ENCODE data around the gene PLS3. TPM values are rescaled to one million over a fixed set of nuclear protein-coding genes. Genes with fewer than 3 reads are reported as not detected.

Gene PLS3
- total and polyA plus RNA-seq, 4 donors = 241 to 708 (median 430) TPM

DNA sequence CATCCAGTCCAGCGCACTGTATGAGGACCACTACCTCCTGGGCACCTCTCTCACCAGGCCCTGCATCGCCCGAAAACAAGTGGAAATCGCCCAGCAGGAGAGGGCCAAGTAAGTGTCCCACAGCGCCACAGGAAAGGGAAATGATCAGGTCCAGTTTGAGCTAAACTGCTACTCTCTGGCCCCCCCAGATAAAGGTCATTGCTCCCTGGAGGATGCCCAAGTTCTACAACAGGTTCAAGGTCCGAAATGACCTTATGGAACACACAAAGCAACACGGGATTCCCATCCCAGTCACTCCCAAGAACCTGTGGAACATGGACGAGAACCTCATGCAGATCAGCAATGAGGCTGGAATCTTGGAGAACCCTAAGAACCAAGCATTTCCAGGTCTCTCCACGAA lies 104.1 kb downstream of the PLS3 start:
- no peaks in the 10 kb centered on the region for H3K4me1 ChIP-seq (ENCODE audit: control insufficient read depth in 1 of 2, insufficient read depth in 2 of 2, low read length in 2 of 2)
- intact Hi-C loops (cut with DNase I) = no loop called here
- no peak overlapping the region for H3K27ac ChIP-seq (ENCODE audit: low read depth in 1 of 2, low read length in 2 of 2)
- DNase-seq (no peak), ATAC-seq (ENCODE audit: low FRiP score) (no peak)
- H3K9me3 ChIP-seq (ENCODE audit: control insufficient read depth, low read length) = no peaks in the 10 kb centered on the region
- no peak overlapping the region for H3K4me3 ChIP-seq (ENCODE audit: low read length in 2 of 2)
- WGBS, 2 donors = 89 to 96% methylated on average over 9 of the region's 9 CpGs
- H3K27me3 ChIP-seq (ENCODE audit: control insufficient read depth in 1 of 2, insufficient read depth in 2 of 2, low read length in 1 of 2) = no peaks in the 10 kb centered on the region
- no peaks in the 10 kb centered on the region for H3K36me3 ChIP-seq (ENCODE audit: control insufficient read depth in 1 of 2, insufficient read depth in 2 of 2, low read length in 1 of 2)

DNA sequence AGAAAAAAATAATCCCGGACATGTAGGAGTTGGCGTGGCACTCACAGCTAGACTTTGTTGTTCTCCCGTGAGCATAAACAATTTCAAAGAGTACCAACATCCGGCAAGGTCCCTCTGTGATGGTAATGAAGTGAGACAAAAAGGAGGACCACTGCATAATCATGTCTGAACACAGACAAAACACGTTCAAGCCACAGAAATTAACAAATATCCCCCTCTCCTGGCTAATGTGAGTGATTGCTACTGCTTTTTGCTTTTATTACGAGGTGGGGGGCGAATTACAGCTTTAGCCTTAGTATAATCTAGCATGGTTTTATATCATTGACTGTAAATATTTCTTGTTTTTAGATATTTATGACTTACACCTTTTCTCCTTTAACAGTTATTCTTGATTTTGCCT lies 118.5 kb downstream of the PLS3 start:
- Histone ChIP-seq H3K27ac (ENCODE audit: low read depth in 1 of 2, low read length in 2 of 2) (no peak overlapping the region), H3K4me1 (ENCODE audit: control insufficient read depth in 1 of 2, insufficient read depth in 2 of 2, low read length in 2 of 2) (no peaks in the 10 kb centered on the region), H3K9me3 (ENCODE audit: control insufficient read depth, low read length) (no peaks in the 10 kb centered on the region), H3K36me3 (ENCODE audit: control insufficient read depth in 1 of 2, insufficient read depth in 2 of 2, low read length in 1 of 2) (no peaks in the 10 kb centered on the region), H3K27me3 (ENCODE audit: control insufficient read depth in 1 of 2, insufficient read depth in 2 of 2, low read length in 1 of 2) (no peaks in the 10 kb centered on the region), H3K4me3 (ENCODE audit: low read length in 2 of 2) (no peak overlapping the region)
- intact Hi-C loops (cut with DNase I) = loop anchor here in 1 of 2 donors (5.0 kb wide), 1 partner anchor 347 kb away; no protein-coding TSS in a partner anchor
- WGBS, 2 donors = 5 to 7% methylated on average over 7 of the region's 7 CpGs
- DNase-seq (no peak), ATAC-seq (ENCODE audit: low FRiP score) (no peak)

DNA sequence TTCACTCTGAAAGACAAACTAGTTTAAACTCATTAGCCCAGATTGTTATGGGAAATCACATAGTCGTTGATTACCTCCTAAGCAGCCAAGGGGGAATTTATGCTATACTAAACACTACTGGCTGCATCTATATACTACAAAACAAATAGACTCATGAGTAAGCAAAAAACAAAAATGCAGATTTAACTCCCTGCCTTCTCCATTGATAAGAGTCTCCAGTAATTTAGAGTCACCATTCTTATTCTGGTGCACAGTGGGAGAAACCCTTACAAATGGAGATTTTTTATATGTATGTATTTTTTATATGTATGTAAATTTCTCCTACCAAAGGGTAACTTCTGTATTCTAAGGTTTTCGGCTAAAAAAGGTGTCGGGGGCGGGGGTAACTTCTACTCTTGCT lies 126.6 kb downstream of the PLS3 start:
- Histone ChIP-seq H3K27ac (ENCODE audit: low read depth in 1 of 2, low read length in 2 of 2) (no peak overlapping the region), H3K4me1 (ENCODE audit: control insufficient read depth in 1 of 2, insufficient read depth in 2 of 2, low read length in 2 of 2) (no peaks in the 10 kb centered on the region), H3K36me3 (ENCODE audit: control insufficient read depth in 1 of 2, insufficient read depth in 2 of 2, low read length in 1 of 2) (no peaks in the 10 kb centered on the region), H3K27me3 (ENCODE audit: control insufficient read depth in 1 of 2, insufficient read depth in 2 of 2, low read length in 1 of 2) (no peaks in the 10 kb centered on the region), H3K4me3 (ENCODE audit: low read length in 2 of 2) (no peak overlapping the region), H3K9me3 (ENCODE audit: control insufficient read depth, low read length) (no peaks in the 10 kb centered on the region)
- no peak for DNase-seq
- no peak for ATAC-seq (ENCODE audit: low FRiP score)
- intact Hi-C loops (cut with DNase I) = no loop called here
- 63 to 85% methylated on average over 4 of the region's 4 CpGs for WGBS, 2 donors

DNA sequence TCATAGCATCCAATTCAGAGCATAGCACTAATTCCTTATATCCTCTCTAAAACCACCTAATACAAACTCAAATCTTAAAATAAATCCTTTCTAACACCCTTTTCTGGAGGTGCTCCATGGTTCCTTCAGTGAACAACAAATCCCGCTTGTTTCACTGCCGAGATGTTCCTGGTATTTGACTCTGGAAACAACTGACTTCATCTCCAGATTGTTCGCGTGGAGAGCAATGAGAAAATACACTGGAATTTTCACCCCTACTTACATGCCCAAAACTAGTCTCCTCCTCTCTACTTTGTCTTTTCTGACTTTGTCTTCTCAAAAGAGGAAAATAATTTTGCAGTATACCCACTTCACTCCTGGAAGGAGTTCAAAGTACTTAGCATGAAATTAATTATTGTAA lies 129.0 kb downstream of the PLS3 start:
- DNase-seq = no peak
- no peaks in the 10 kb centered on the region for H3K27me3 ChIP-seq (ENCODE audit: control insufficient read depth in 1 of 2, insufficient read depth in 2 of 2, low read length in 1 of 2)
- no peaks in the 10 kb centered on the region for H3K9me3 ChIP-seq (ENCODE audit: control insufficient read depth, low read length)
- H3K27ac ChIP-seq (ENCODE audit: low read depth in 1 of 2, low read length in 2 of 2) = peak overlapping the region in 1 of 2 donors; percentile 36
- peak; percentile 50 for ATAC-seq (ENCODE audit: low FRiP score)
- no peaks in the 10 kb centered on the region for H3K36me3 ChIP-seq (ENCODE audit: control insufficient read depth in 1 of 2, insufficient read depth in 2 of 2, low read length in 1 of 2)
- H3K4me3 ChIP-seq (ENCODE audit: low read length in 2 of 2) = no peak overlapping the region
- intact Hi-C loops (cut with DNase I) = loop anchor here in 1 of 2 donors (5.0 kb wide), 1 partner anchor 363 kb away; no protein-coding TSS in a partner anchor
- H3K4me1 ChIP-seq (ENCODE audit: control insufficient read depth in 1 of 2, insufficient read depth in 2 of 2, low read length in 2 of 2) = no peaks in the 10 kb centered on the region
- 4 to 6% methylated on average over 4 of the region's 4 CpGs for WGBS, 2 donors

DNA sequence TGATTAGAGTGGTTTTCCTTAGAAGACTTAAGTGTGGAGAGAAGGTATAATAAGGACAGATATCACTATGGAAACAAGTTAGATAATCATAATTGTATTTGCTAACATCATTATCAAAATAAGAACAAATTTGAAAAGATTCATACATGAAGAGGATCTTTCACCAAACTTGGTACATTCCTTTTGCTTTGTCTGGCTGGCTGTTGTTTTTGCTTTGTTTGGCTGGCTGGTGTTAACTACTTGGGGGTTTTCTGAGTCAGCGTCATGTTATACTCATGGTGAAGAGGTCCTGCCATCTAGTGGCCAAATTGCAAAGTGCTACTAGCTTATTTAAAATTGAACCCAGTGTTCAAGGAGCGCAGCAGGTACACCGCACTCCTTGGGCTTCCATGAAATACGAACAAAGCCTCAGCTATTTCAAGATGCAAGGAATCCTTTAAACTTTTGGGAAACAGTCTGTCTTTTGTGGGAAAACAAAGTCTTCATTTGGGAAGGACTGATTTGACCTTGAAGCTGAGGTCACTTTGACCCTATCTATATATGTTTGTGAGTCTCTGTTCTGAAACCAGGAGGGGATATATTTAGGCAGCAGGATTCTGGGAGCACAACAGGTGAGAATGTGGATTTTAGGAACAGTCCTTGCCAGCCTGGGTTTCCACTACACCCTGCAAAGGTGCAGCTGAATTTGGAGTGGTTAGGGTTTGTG lies 129.7 kb downstream of the PLS3 start:
- peak; percentile 40 to 60 for DNase-seq
- Histone ChIP-seq H3K4me1 (ENCODE audit: control insufficient read depth in 1 of 2, insufficient read depth in 2 of 2, low read length in 2 of 2) (no peaks in the 10 kb centered on the region), H3K27me3 (ENCODE audit: control insufficient read depth in 1 of 2, insufficient read depth in 2 of 2, low read length in 1 of 2) (no peaks in the 10 kb centered on the region), H3K9me3 (ENCODE audit: control insufficient read depth, low read length) (no peaks in the 10 kb centered on the region), H3K27ac (ENCODE audit: low read depth in 1 of 2, low read length in 2 of 2) (peak overlapping the region in 1 of 2 donors; percentile 36), H3K36me3 (ENCODE audit: control insufficient read depth in 1 of 2, insufficient read depth in 2 of 2, low read length in 1 of 2) (no peaks in the 10 kb centered on the region), H3K4me3 (ENCODE audit: low read length in 2 of 2) (no peak overlapping the region)
- intact Hi-C loops (cut with DNase I) = loop anchor here in 1 of 2 donors (5.0 kb wide), 1 partner anchor 363 kb away; no protein-coding TSS in a partner anchor
- ATAC-seq (ENCODE audit: low FRiP score) = peak; percentile 90
- 6 to 7% methylated on average over 4 of the region's 4 CpGs for WGBS, 2 donors

DNA sequence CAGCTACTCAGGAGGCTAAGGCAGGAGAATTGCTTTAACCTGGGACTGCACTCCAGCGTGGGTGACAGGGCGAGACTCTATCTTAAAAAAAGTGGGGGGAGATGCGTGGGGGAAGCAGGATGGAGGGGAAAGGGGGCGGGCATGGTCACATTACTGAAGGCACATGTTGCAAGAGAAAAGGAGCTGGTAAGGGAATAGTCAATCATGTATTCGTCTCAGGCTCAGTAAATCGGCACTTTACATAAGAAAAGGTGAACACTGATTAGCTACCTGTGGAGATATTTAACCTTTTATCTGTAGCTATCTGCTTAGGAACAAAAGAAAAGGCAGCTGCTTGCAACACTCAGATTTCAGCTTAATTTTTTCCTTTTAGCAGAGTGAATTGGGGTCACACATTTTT lies 132.5 kb downstream of the PLS3 start:
- intact Hi-C loops (cut with DNase I) = loop anchor here in 1 of 2 donors (5.0 kb wide), 1 partner anchor 366 kb away; no protein-coding TSS in a partner anchor
- no peak overlapping the region for H3K4me3 ChIP-seq (ENCODE audit: low read length in 2 of 2)
- no peaks in the 10 kb centered on the region for H3K9me3 ChIP-seq (ENCODE audit: control insufficient read depth, low read length)
- ATAC-seq (ENCODE audit: low FRiP score) = no peak
- no peaks in the 10 kb centered on the region for H3K4me1 ChIP-seq (ENCODE audit: control insufficient read depth in 1 of 2, insufficient read depth in 2 of 2, low read length in 2 of 2)
- no peaks in the 10 kb centered on the region for H3K27me3 ChIP-seq (ENCODE audit: control insufficient read depth in 1 of 2, insufficient read depth in 2 of 2, low read length in 1 of 2)
- WGBS, 2 donors = 54 to 90% methylated on average over 6 of the region's 6 CpGs
- peak in 1 of 2 donors; percentile 28 for DNase-seq
- no peak overlapping the region for H3K27ac ChIP-seq (ENCODE audit: low read depth in 1 of 2, low read length in 2 of 2)
- no peaks in the 10 kb centered on the region for H3K36me3 ChIP-seq (ENCODE audit: control insufficient read depth in 1 of 2, insufficient read depth in 2 of 2, low read length in 1 of 2)

DNA sequence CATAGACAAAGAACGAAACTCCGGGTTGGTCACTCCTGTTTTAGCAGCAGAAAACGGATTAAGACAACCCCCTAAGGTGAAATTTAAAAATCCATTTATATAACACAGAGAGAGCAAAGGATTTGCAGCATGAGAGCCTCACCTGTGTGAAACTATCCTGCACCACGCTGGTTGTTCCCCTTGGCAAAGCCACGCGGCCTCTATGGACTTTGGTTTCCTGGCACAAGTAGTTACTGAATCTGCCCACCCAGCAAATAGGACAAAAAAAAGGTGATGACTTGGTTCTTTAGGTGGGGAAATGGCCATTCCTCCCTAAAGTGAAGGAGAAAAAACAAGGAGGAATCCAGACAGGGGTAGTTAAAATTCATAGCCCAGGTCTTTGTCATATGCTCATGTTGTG lies 133.1 kb downstream of the PLS3 start:
- no peaks in the 10 kb centered on the region for H3K36me3 ChIP-seq (ENCODE audit: control insufficient read depth in 1 of 2, insufficient read depth in 2 of 2, low read length in 1 of 2)
- no peak overlapping the region for H3K4me3 ChIP-seq (ENCODE audit: low read length in 2 of 2)
- H3K9me3 ChIP-seq (ENCODE audit: control insufficient read depth, low read length) = no peaks in the 10 kb centered on the region
- H3K4me1 ChIP-seq (ENCODE audit: control insufficient read depth in 1 of 2, insufficient read depth in 2 of 2, low read length in 2 of 2) = no peaks in the 10 kb centered on the region
- DNase-seq = no peak
- WGBS, 2 donors = 50 to 75% methylated on average over 6 of the region's 6 CpGs
- intact Hi-C loops (cut with DNase I) = loop anchor here in 1 of 2 donors (5.0 kb wide), 1 partner anchor 367 kb away; no protein-coding TSS in a partner anchor
- ATAC-seq (ENCODE audit: low FRiP score) = no peak
- no peaks in the 10 kb centered on the region for H3K27me3 ChIP-seq (ENCODE audit: control insufficient read depth in 1 of 2, insufficient read depth in 2 of 2, low read length in 1 of 2)
- H3K27ac ChIP-seq (ENCODE audit: low read depth in 1 of 2, low read length in 2 of 2) = no peak overlapping the region

DNA sequence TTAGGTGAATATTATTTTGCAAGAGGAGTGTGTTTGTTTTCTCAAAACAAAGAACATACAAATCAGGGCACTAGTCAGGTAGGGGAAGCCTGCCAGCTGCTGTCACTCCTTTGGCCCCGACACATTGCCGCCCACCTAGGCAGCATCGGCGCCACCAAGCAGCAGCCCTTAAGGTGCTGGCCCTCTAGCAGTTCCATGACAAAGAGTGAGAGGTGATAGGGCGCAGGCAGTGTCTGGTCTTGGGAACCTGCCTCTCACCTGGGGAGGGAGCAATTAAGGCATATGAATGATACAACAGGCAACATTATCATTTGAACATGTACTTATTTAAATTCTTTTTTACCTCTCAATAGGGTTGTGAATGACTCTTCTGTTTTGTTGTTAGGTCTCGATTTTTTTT lies 135.1 kb downstream of the PLS3 start:
- ATAC-seq (ENCODE audit: low FRiP score) (no peak), DNase-seq (peak in 1 of 2 donors; percentile 63)
- no peaks in the 10 kb centered on the region for H3K9me3 ChIP-seq (ENCODE audit: control insufficient read depth, low read length)
- no peaks in the 10 kb centered on the region for H3K4me1 ChIP-seq (ENCODE audit: control insufficient read depth in 1 of 2, insufficient read depth in 2 of 2, low read length in 2 of 2)
- H3K27me3 ChIP-seq (ENCODE audit: control insufficient read depth in 1 of 2, insufficient read depth in 2 of 2, low read length in 1 of 2) = no peaks in the 10 kb centered on the region
- H3K27ac ChIP-seq (ENCODE audit: low read depth in 1 of 2, low read length in 2 of 2) = no peak overlapping the region
- no peak overlapping the region for H3K4me3 ChIP-seq (ENCODE audit: low read length in 2 of 2)
- 54 to 76% methylated on average over 6 of the region's 6 CpGs for WGBS, 2 donors
- intact Hi-C loops (cut with DNase I) = no loop called here
- H3K36me3 ChIP-seq (ENCODE audit: control insufficient read depth in 1 of 2, insufficient read depth in 2 of 2, low read length in 1 of 2) = no peaks in the 10 kb centered on the region

DNA sequence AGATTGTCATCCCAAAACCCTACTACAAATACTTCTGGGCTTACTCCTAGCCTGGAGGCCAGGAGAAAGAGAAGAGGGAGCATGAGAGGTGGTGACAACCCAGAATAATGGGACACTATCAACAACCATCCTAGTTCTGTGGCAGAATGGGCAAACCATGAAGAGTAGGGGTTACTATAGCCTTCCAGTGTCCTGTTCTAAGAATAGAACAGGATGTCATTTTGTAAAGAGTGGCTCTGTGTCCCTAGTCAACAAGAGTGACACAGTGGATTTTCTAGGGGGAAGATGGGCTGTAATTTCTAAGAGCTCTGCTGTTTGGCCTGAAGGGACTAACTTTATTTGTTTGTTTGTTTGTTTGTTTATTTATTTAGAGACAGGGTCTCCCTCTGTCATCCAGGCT lies 136.0 kb downstream of the PLS3 start:
- H3K27ac ChIP-seq (ENCODE audit: low read depth in 1 of 2, low read length in 2 of 2) = no peak overlapping the region
- no peak overlapping the region for H3K4me3 ChIP-seq (ENCODE audit: low read length in 2 of 2)
- no peaks in the 10 kb centered on the region for H3K27me3 ChIP-seq (ENCODE audit: control insufficient read depth in 1 of 2, insufficient read depth in 2 of 2, low read length in 1 of 2)
- H3K9me3 ChIP-seq (ENCODE audit: control insufficient read depth, low read length) = no peaks in the 10 kb centered on the region
- DNase-seq (no peak), ATAC-seq (ENCODE audit: low FRiP score) (no peak)
- no peaks in the 10 kb centered on the region for H3K36me3 ChIP-seq (ENCODE audit: control insufficient read depth in 1 of 2, insufficient read depth in 2 of 2, low read length in 1 of 2)
- no peaks in the 10 kb centered on the region for H3K4me1 ChIP-seq (ENCODE audit: control insufficient read depth in 1 of 2, insufficient read depth in 2 of 2, low read length in 2 of 2)
- intact Hi-C loops (cut with DNase I) = no loop called here

Measured in aorta (tissue), 5 donors.